HEK293 (cell line): ENCODE measurements around the gene IFT43.

Experiments used
- CTCF ChIA-PET: fragments of 350-600 bp; formaldehyde crosslinking; extraction: SDS; loops from one replicate; lab custom pipeline; 2021; ENCODE audit warnings: antibody characterized with exemption; lab: Yijun Ruan, JAX
- POLR2A ChIA-PET: fragments of 300-600 bp; formaldehyde crosslinking; extraction: SDS; loops from one replicate; lab custom pipeline; 2020; ENCODE audit warnings: antibody characterized with exemption, inconsistent platforms; lab: Yijun Ruan, JAX
- H3K27ac ChIP-seq: fragments of 200-500 bp; sonication (Bioruptor generic); 2 replicates; pipeline ENCODE4 v1.5.1; 2014; ENCODE audit warnings: low read depth, low read length, control low read depth, inconsistent platforms; ENCODE audit errors: extremely low read depth
- H3K36me3 ChIP-seq, 2 experiments: fragments of 200-500 bp in 1 of 2; sonication (Bioruptor generic) in 1 of 2; 1 replicate in 1 of 2; 2 replicates in 1 of 2; pipeline ENCODE4 v1.5.1; 2014 to 2017; ENCODE audit warnings: inconsistent platforms in 2 of 2, low read length in 2 of 2; ENCODE audit not compliant: control insufficient read depth in 2 of 2, insufficient read depth in 1 of 2
- H3K4me1 ChIP-seq: fragments of 200-500 bp; sonication (Bioruptor generic); 2 replicates; pipeline ENCODE4 v1.5.1; 2014; ENCODE audit warnings: mild to moderate bottlenecking, low read length, inconsistent platforms; ENCODE audit not compliant: control insufficient read depth, insufficient read depth
- H3K4me3 ChIP-seq: 2 replicates; pipeline ENCODE4 v1.5.1; 2011; ENCODE audit warnings: low read depth, mild to moderate bottlenecking, control low read depth, low read length, moderate library complexity
- H3K9me3 ChIP-seq: fragments of 200-500 bp; sonication (Bioruptor generic); 2 replicates; pipeline ENCODE4 v1.5.1; 2014; ENCODE audit warnings: low read depth, low read length, inconsistent platforms; ENCODE audit not compliant: control insufficient read depth, insufficient read depth
- ATF2 ChIP-seq: fragments of 450-650 bp; formaldehyde crosslinking; IDR thresholded peaks from 2 replicates; pipeline ENCODE4 v1.5.1; 2016; ENCODE audit warnings: missing biosample characterization, missing genetic modification characterization, low read depth
- IKZF3 ChIP-seq: fragments of 450-650 bp; IDR thresholded peaks from 2 replicates; pipeline ENCODE4 v1.5.0; 2018; ENCODE audit warnings: missing biosample characterization, mild to moderate bottlenecking, missing genetic modification characterization, moderate library complexity
- KLF7 ChIP-seq: fragments of 450-650 bp; formaldehyde crosslinking; IDR thresholded peaks from 2 replicates; pipeline ENCODE4 v1.5.1; 2016; ENCODE audit warnings: missing biosample characterization, missing genetic modification characterization, borderline replicate concordance
- PRDM6 ChIP-seq: fragments of 450-650 bp; formaldehyde crosslinking; IDR thresholded peaks from 2 replicates; pipeline ENCODE4 v1.5.1; 2017; ENCODE audit warnings: missing biosample characterization, missing genetic modification characterization
- SCRT1 ChIP-seq: fragments of 450-650 bp; formaldehyde crosslinking; IDR thresholded peaks from 2 replicates; pipeline ENCODE4 v1.5.1; 2016; ENCODE audit warnings: missing biosample characterization, missing genetic modification characterization, borderline replicate concordance
- SCRT2 ChIP-seq: fragments of 450-650 bp; formaldehyde crosslinking; IDR thresholded peaks from 2 replicates; pipeline ENCODE4 v1.5.1; 2016; ENCODE audit warnings: missing biosample characterization, missing genetic modification characterization
- TRIM28 ChIP-seq: IDR thresholded peaks from 2 replicates; pipeline ENCODE4 v1.6.1; 2011; ENCODE audit warnings: low read length, control low read depth, borderline replicate concordance
- ZBTB17 ChIP-seq: fragments of 450-650 bp; formaldehyde crosslinking; IDR thresholded peaks from 2 replicates; pipeline ENCODE4 v1.5.1; 2016; ENCODE audit warnings: missing biosample characterization, missing genetic modification characterization
- ZNF184 ChIP-seq: fragments of 450-650 bp; IDR thresholded peaks from 2 replicates; pipeline ENCODE4 v1.5.1; 2018; ENCODE audit warnings: missing biosample characterization, mild to moderate bottlenecking, missing genetic modification characterization
- ZNF202 ChIP-seq: fragments of 450-650 bp; formaldehyde crosslinking; IDR thresholded peaks from 2 replicates; pipeline ENCODE4 v1.5.1; 2016; ENCODE audit warnings: missing biosample characterization, missing genetic modification characterization, borderline replicate concordance
- ZNF23 ChIP-seq: fragments of 450-650 bp; formaldehyde crosslinking; IDR thresholded peaks from 2 replicates; pipeline ENCODE4 v1.5.1; 2016; ENCODE audit warnings: missing biosample characterization, missing genetic modification characterization, borderline replicate concordance
- ZNF266 ChIP-seq: fragments of 450-650 bp; formaldehyde crosslinking; IDR thresholded peaks from 2 replicates; pipeline ENCODE4 v1.5.1; 2016; ENCODE audit warnings: missing biosample characterization, missing genetic modification characterization, low read depth
- ZNF302 ChIP-seq: fragments of 450-650 bp; formaldehyde crosslinking; IDR thresholded peaks from 2 replicates; pipeline ENCODE4 v1.5.1; 2016; ENCODE audit warnings: missing biosample characterization, missing genetic modification characterization, low read depth
- ZNF501 ChIP-seq: fragments of 450-650 bp; formaldehyde crosslinking; IDR thresholded peaks from 2 replicates; pipeline ENCODE4 v1.5.1; 2016; ENCODE audit warnings: missing biosample characterization, missing genetic modification characterization
- ZNF626 ChIP-seq: fragments of 450-650 bp; sonication (Bioruptor Pico); formaldehyde crosslinking; IDR thresholded peaks from 2 replicates; pipeline ENCODE4 v1.5.1; 2018; ENCODE audit warnings: missing biosample characterization, missing genetic modification characterization, inconsistent platforms
- ZNF629 ChIP-seq: fragments of 450-650 bp; formaldehyde crosslinking; IDR thresholded peaks from 2 replicates; pipeline ENCODE4 v1.5.1; 2017; ENCODE audit warnings: missing biosample characterization, missing genetic modification characterization
- ZNF747 ChIP-seq: fragments of 450-650 bp; formaldehyde crosslinking; IDR thresholded peaks from 2 replicates; pipeline ENCODE4 v1.5.1; 2016; ENCODE audit warnings: missing biosample characterization, missing genetic modification characterization
- TF ChIP-seq, protein P1 (sequence below): fragments of 450-650 bp; formaldehyde crosslinking; IDR thresholded peaks from 2 replicates; pipeline ENCODE4; 2016; ENCODE audit warnings: missing biosample characterization, missing genetic modification characterization
- TF ChIP-seq, protein P2 (sequence below): fragments of 450-650 bp; IDR thresholded peaks from 2 replicates; pipeline ENCODE4 v1.5.1; 2018; ENCODE audit warnings: missing biosample characterization, missing genetic modification characterization

The IFT43 gene

DNA sequence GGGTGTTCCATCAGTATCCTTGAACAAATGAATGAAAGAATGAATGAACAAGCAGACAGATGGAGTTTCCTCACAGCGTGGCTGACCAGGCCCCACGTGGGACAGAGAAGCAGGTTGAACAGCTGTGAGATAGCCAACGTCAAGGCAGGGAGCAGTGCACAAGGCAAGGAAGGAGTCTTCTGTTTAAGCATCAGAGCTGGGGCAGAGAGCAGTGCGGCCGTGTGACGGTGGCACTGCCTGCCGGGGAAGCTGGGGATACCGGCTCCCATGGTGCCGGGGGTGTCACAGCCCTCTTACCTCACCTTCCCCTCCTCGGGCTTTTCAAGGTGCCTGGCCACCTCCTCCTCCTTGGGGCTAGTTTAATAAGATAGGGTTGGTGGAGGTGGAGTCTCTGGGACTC lies 92.9 kb downstream of the IFT43 start:
- no peaks in the 10 kb centered on the region for H3K9me3 ChIP-seq
- no peaks in the 10 kb centered on the region for H3K4me1 ChIP-seq
- H3K4me3 ChIP-seq: no peak overlapping the region
- H3K27ac ChIP-seq: no peak overlapping the region
- POLR2A ChIA-PET: no interaction called here
- H3K36me3 ChIP-seq: peaks cover 0 to 13% of the 10 kb centered on the region in 2 experiments; a peak in 1 of 3 replicates
- CTCF ChIA-PET: no interaction called here
- TF ChIP-seq ZBTB17 (no peak), SCRT2 (tag by site-specific recombination) (no peak), TRIM28 (no peak), ZNF266 (tag by site-specific recombination) (no peak), ZNF747 (tag by site-specific recombination) (no peak), ZNF501 (no peak), ZNF23 (tag by site-specific recombination) (no peak), ATF2 (tag by site-specific recombination) (no peak), ZNF202 (tag by site-specific recombination) (no peak)
- TF ChIP-seq, protein P1, sequence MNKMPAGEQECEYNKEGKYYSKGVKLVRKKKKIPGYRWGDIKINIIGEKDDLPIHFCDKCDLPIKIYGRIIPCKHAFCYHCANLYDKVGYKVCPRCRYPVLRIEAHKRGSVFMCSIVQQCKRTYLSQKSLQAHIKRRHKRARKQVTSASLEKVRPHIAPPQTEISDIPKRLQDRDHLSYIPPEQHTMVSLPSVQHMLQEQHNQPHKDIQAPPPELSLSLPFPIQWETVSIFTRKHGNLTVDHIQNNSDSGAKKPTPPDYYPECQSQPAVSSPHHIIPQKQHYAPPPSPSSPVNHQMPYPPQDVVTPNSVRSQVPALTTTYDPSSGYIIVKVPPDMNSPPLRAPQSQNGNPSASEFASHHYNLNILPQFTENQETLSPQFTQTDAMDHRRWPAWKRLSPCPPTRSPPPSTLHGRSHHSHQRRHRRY: no peak

- ChIA-PET POLR2A (no interaction called here), CTCF (interaction anchor here (1.2 kb wide), 1 partner anchor 31 kb away, joined by 3 read pairs; no protein-coding TSS in a partner anchor)
- TF ChIP-seq PRDM6 (no peak), ZNF626 (no peak), ZNF629 (no peak), SCRT1 (tag by site-specific recombination) (no peak)
- TF ChIP-seq, protein P2, sequence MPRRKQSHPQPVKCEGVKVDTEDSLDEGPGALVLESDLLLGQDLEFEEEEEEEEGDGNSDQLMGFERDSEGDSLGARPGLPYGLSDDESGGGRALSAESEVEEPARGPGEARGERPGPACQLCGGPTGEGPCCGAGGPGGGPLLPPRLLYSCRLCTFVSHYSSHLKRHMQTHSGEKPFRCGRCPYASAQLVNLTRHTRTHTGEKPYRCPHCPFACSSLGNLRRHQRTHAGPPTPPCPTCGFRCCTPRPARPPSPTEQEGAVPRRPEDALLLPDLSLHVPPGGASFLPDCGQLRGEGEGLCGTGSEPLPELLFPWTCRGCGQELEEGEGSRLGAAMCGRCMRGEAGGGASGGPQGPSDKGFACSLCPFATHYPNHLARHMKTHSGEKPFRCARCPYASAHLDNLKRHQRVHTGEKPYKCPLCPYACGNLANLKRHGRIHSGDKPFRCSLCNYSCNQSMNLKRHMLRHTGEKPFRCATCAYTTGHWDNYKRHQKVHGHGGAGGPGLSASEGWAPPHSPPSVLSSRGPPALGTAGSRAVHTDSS (tag by site-specific recombination): no peak
- peaks cover 0 to 13% of the 10 kb centered on the region in 2 experiments; a peak in 1 of 3 replicates for H3K36me3 ChIP-seq
- H3K4me1 ChIP-seq: no peaks in the 10 kb centered on the region
- no peak overlapping the region for H3K27ac ChIP-seq
- H3K4me3 ChIP-seq: no peak overlapping the region
- H3K9me3 ChIP-seq: no peaks in the 10 kb centered on the region
Observed at GRCh38 chr14:76080025-76080424, 94.5 kb downstream of the IFT43 start.

GRCh38 chr14:76080471-76080870 lies 94.9 kb downstream of the IFT43 start:
- H3K4me1 ChIP-seq: no peaks in the 10 kb centered on the region
- CTCF ChIA-PET: interaction anchor here (1.2 kb wide), 1 partner anchor 31 kb away, joined by 3 read pairs; no protein-coding TSS in a partner anchor

More at GRCh38 chr14:76080471-76080870, 94.9 kb downstream of the IFT43 start:
- TF ChIP-seq ZNF302 (tag by site-specific recombination) (no peak), KLF7 (tag by site-specific recombination) (no peak), IKZF3 (tag by site-specific recombination) (no peak), ZNF184 (tag by site-specific recombination) (no peak)
- Histone ChIP-seq H3K9me3 (no peaks in the 10 kb centered on the region), H3K36me3 (peaks cover 0 to 13% of the 10 kb centered on the region in 2 experiments; a peak in 1 of 3 replicates), H3K27ac (no peak overlapping the region), H3K4me3 (no peak overlapping the region)
- POLR2A ChIA-PET: no interaction called here
